CD4-positive, alpha-beta T cell (primary cell): Measurements from ENCODE around the gene CCL3. TPM values are rescaled to one million over a fixed set of nuclear protein-coding genes. Genes with fewer than 3 reads are reported as not detected.
A peak's percentile ranks its signal among the peaks of the same experiment; 100 is the strongest.
"Not testable (repeated sequence)": the region's sequence is repeated elsewhere in the genome, so short reads cannot be mapped to it uniquely, and the experiment has no call there.

Experiments used
- ATAC-seq: fragments of 200-7000 bp; cut with Tn5 transposase; one replicate; pipeline ENCODE4 v1.10.0; 2022; ENCODE audit warnings: mild to moderate bottlenecking; ENCODE audit not compliant: poor library complexity
- CTCF ChIA-PET: fragments of 350-600 bp; sonication (Branson Sonifier 250); formaldehyde crosslinking; loops from one replicate; lab custom pipeline; 2021; ENCODE audit warnings: antibody characterized with exemption, inconsistent platforms; lab: Charles Lee
- POLR2A ChIA-PET: fragments of 350-600 bp; sonication (Branson Sonifier 250); formaldehyde crosslinking; loops from one replicate; lab custom pipeline; 2021; ENCODE audit warnings: antibody characterized with exemption, inconsistent platforms; lab: Charles Lee
- DNase-seq, 14 experiments: peaks; one replicate each; pipeline ENCODE4 v3.0.0-alpha.2; 2013 to 2020; ENCODE audit warnings: mixed read lengths in 2 of 14
- H3K27ac ChIP-seq, 2 donors: one replicate each; pipeline versions ENCODE4 v1.5.1 to v1.7.0; 2013; ENCODE audit warnings: low read length in 2 of 2, low read depth in 1 of 2, mild to moderate bottlenecking in 1 of 2
- H3K27me3 ChIP-seq, 2 experiments: 1 replicate in 1 of 2; 2 replicates in 1 of 2; pipeline versions ENCODE4 v1.6.1 to v1.7.0; 2013; ENCODE audit warnings: low read length in 2 of 2, control low read depth in 1 of 2, mild to moderate bottlenecking in 1 of 2, moderate library complexity in 1 of 2; ENCODE audit not compliant: insufficient read depth in 2 of 2, control insufficient read depth in 1 of 2
- H3K36me3 ChIP-seq: one replicate; pipeline ENCODE4 v1.6.1; 2013; ENCODE audit warnings: low read length, control low read depth; ENCODE audit not compliant: insufficient read depth
- H3K4me1 ChIP-seq: one replicate; pipeline ENCODE4 v1.6.1; 2013; ENCODE audit warnings: low read length, control low read depth; ENCODE audit not compliant: insufficient read depth
- H3K4me3 ChIP-seq: one replicate; pipeline ENCODE4 v1.5.1; 2013; ENCODE audit warnings: mild to moderate bottlenecking, low read length, moderate library complexity
- H3K9me3 ChIP-seq, 2 experiments: 1 replicate in 1 of 2; 2 replicates in 1 of 2; pipeline versions ENCODE4 v1.6.1 to v1.7.0; 2013; ENCODE audit warnings: low read length in 2 of 2, mild to moderate bottlenecking in 2 of 2, control low read depth in 1 of 2, moderate library complexity in 1 of 2; ENCODE audit not compliant: control insufficient read depth in 1 of 2, insufficient read depth in 1 of 2
- H3K27ac Mint-ChIP-seq: one replicate; pipeline ENCODE4 v1.8.0; 2020; ENCODE audit warnings: mixed read lengths
- H3K27me3 Mint-ChIP-seq: one replicate; pipeline ENCODE4 v1.8.0; 2021; ENCODE audit warnings: mixed read lengths
- H3K36me3 Mint-ChIP-seq: one replicate; pipeline ENCODE4 v1.8.0; 2021; ENCODE audit warnings: low read depth, mixed read lengths
- H3K4me1 Mint-ChIP-seq: one replicate; pipeline ENCODE4 v1.8.0; 2021; ENCODE audit warnings: low read depth, mixed read lengths
- H3K4me3 Mint-ChIP-seq: one replicate; pipeline ENCODE4 v1.8.0; 2020; ENCODE audit warnings: mild to moderate bottlenecking, mixed read lengths
- H3K9me3 Mint-ChIP-seq: one replicate; pipeline ENCODE4 v1.8.0; 2020; ENCODE audit warnings: mixed read lengths
- intact Hi-C, 2 experiments: fragments of 100-400 bp; cut with DNase I in 1 of 2; cut with micrococcal nuclease in 1 of 2; formaldehyde crosslinking; loops; one replicate each; pipeline versions ENCODE4 v1.15.1 to v1.9.0; 2023 to 2025; cut with DNase I, micrococcal nuclease
- total RNA-seq, 174 experiments: library from RNA in 2 of 174; stranded (reverse) in 2 of 174; gene quantifications; one replicate each; pipeline ENCODE4 v1.2.3 and lab custom pipeline; 2021 to 2026
- TF ChIP-seq, protein P1 (sequence below): fragments of 200-600 bp; IDR thresholded peaks from one replicate; pipeline ENCODE4 v1.8.0; 2022; ENCODE audit warnings: antibody characterized with exemption, mild to moderate bottlenecking

Gene CCL3
- total RNA-seq, 2 experiments from 2014 or later: 0.78 to 1.0 TPM

DNA sequence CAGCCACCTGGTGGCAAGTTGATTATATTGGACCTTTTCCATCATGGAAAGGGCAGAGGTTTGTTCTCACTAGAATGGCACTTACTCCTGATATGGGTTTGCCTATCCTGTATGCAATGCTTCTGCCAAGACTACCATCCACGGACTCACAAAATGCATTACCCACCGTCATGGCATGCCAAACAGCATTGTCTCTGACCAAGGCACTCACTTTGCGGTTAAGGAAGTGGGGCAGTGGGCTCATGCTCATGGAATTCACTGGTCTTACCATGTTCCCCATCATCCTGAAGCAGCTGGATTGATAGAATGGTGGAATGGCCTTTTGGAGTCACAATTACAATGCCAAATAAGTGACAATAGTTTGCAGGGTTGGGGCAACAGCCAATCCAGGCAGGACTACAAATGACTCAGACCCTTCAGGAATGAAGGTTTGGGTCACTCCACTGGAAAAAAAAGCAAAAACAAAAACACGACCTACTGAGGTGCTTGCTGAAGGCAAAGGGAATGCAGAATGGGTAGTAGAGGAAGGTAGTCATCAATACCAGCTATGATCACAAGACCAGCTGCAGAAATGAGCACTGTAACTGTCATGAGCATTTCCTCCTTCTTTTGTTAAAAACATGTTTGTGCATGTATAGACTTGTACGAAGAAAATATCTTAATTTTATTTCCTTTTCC, 25.2 kb upstream of the CCL3 start:
- H3K27ac ChIP-seq, H3K4me3 Mint-ChIP-seq, H3K9me3 ChIP-seq, H3K36me3 ChIP-seq, H3K27ac Mint-ChIP-seq, DNase-seq, intact Hi-C loops, POLR2A ChIA-PET, H3K4me1 ChIP-seq, ATAC-seq, H3K27me3 Mint-ChIP-seq, H3K4me3 ChIP-seq, H3K4me1 Mint-ChIP-seq, CTCF ChIA-PET, H3K36me3 Mint-ChIP-seq, H3K9me3 Mint-ChIP-seq, H3K27me3 ChIP-seq: not testable (repeated sequence)

GRCh38 chr17:36113131-36113530, 23.2 kb upstream of the CCL3 start:
- H3K27ac Mint-ChIP-seq, ATAC-seq, H3K36me3 Mint-ChIP-seq, H3K4me1 ChIP-seq, H3K27me3 ChIP-seq, H3K27ac ChIP-seq, intact Hi-C loops, H3K9me3 Mint-ChIP-seq, H3K9me3 ChIP-seq, H3K4me3 ChIP-seq, H3K4me3 Mint-ChIP-seq, DNase-seq, POLR2A ChIA-PET, CTCF ChIA-PET, H3K36me3 ChIP-seq, H3K27me3 Mint-ChIP-seq, H3K4me1 Mint-ChIP-seq: not testable (repeated sequence)

GRCh38 chr17:36112572-36112971, 22.6 kb upstream of the CCL3 start:
- peaks cover 7% of the 10 kb centered on the region for H3K27me3 Mint-ChIP-seq
- no peaks in the 10 kb centered on the region for H3K4me1 Mint-ChIP-seq
- Histone ChIP-seq H3K4me1 (peaks cover 5% of the 10 kb centered on the region), H3K9me3 (no peaks in the 10 kb centered on the region), H3K36me3 (no peaks in the 10 kb centered on the region), H3K4me3 (no peak overlapping the region), H3K27ac (no peak overlapping the region), H3K27me3 (peaks cover 5 to 9% of the 10 kb centered on the region in 2 experiments)
- intact Hi-C loops: no loop called here
- H3K9me3 Mint-ChIP-seq: no peaks in the 10 kb centered on the region
- ATAC-seq: no peak
- no peak overlapping the region for H3K4me3 Mint-ChIP-seq
- ChIA-PET CTCF (no interaction called here), POLR2A (no interaction called here)
- DNase-seq: no peak
- H3K27ac Mint-ChIP-seq: no peak overlapping the region
- H3K36me3 Mint-ChIP-seq: no peaks in the 10 kb centered on the region
- TF ChIP-seq, protein P1, sequence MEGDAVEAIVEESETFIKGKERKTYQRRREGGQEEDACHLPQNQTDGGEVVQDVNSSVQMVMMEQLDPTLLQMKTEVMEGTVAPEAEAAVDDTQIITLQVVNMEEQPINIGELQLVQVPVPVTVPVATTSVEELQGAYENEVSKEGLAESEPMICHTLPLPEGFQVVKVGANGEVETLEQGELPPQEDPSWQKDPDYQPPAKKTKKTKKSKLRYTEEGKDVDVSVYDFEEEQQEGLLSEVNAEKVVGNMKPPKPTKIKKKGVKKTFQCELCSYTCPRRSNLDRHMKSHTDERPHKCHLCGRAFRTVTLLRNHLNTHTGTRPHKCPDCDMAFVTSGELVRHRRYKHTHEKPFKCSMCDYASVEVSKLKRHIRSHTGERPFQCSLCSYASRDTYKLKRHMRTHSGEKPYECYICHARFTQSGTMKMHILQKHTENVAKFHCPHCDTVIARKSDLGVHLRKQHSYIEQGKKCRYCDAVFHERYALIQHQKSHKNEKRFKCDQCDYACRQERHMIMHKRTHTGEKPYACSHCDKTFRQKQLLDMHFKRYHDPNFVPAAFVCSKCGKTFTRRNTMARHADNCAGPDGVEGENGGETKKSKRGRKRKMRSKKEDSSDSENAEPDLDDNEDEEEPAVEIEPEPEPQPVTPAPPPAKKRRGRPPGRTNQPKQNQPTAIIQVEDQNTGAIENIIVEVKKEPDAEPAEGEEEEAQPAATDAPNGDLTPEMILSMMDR: no peak

DNA sequence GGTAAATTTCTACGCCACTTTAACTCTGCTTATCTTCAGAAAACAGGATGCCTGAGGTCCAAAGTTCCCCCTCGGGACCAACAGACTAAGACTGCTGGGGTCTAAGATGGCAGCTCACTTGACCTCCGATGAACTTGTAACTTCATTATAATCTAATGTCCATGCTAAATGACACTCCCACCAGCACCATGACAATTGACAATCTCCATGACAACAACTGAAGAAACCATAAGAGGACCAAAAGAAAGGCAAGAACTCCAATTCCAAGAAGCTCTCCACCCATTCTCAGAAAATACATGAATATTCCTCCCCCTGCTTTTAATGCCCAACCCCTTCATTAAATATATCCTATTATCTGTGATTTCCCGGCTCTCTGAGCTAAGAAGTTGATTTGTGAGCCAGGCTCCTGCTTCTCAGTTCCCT, 21.1 kb upstream of the CCL3 start:
- H3K4me1 Mint-ChIP-seq: no peaks in the 10 kb centered on the region
- peaks cover 12% of the 10 kb centered on the region for H3K27me3 Mint-ChIP-seq
- TF ChIP-seq, protein P1: no peak
- Histone ChIP-seq H3K27me3 (peaks cover 5 to 9% of the 10 kb centered on the region in 2 experiments), H3K4me3 (no peak overlapping the region), H3K27ac (no peak overlapping the region), H3K9me3 (no peaks in the 10 kb centered on the region), H3K4me1 (peaks cover 16% of the 10 kb centered on the region), H3K36me3 (no peaks in the 10 kb centered on the region)
- CTCF ChIA-PET: no interaction called here
- H3K36me3 Mint-ChIP-seq: no peaks in the 10 kb centered on the region
- H3K9me3 Mint-ChIP-seq: no peaks in the 10 kb centered on the region
- DNase-seq (no peak), ATAC-seq (no peak)
- POLR2A ChIA-PET: no interaction called here
- H3K4me3 Mint-ChIP-seq: no peak overlapping the region
- no peak overlapping the region for H3K27ac Mint-ChIP-seq
- intact Hi-C loops: no loop called here

- H3K36me3 Mint-ChIP-seq, ATAC-seq, H3K27me3 ChIP-seq, intact Hi-C loops, H3K36me3 ChIP-seq, H3K4me3 Mint-ChIP-seq, POLR2A ChIA-PET, H3K9me3 ChIP-seq, H3K4me3 ChIP-seq, H3K27ac ChIP-seq, H3K27ac Mint-ChIP-seq, H3K9me3 Mint-ChIP-seq, H3K4me1 Mint-ChIP-seq, CTCF ChIA-PET: not testable (repeated sequence)
- H3K4me1 ChIP-seq: peaks cover 20% of the 10 kb centered on the region
- peak in 2 of 14 experiments; percentile 43 to 46 for DNase-seq
- peaks cover 32% of the 10 kb centered on the region for H3K27me3 Mint-ChIP-seq
Measured at GRCh38 chr17:36108265-36108664, 18.3 kb upstream of the CCL3 start.
